CD4-positive, CD25-positive, alpha-beta regulatory T cell (primary cell): ENCODE data around the gene TENT4A. TPM values are rescaled to one million over a fixed set of nuclear protein-coding genes. Genes with fewer than 3 reads are reported as not detected.

Source experiments
- ATAC-seq, 2 donors: fragments of 150-1000 bp; cut with Tn5 transposase; one replicate each; pipeline ENCODE4 v1.10.0; 2021; ENCODE audit warnings: low read depth in 2 of 2, moderate number of reproducible peaks in 2 of 2, moderate library complexity in 1 of 2
- DNase-seq, 3 donors: peaks; one replicate each; pipeline versions ENCODE4 v3.0.0 to v3.0.0-alpha.2; 2012 to 2022; ENCODE audit warnings: mixed read lengths in 1 of 3
- H3K27ac ChIP-seq: one replicate; pipeline ENCODE4 v1.7.0; 2013; ENCODE audit warnings: mild to moderate bottlenecking, low read length; ENCODE audit not compliant: insufficient read depth, poor library complexity, severe bottlenecking
- H3K27me3 ChIP-seq: one replicate; pipeline ENCODE4 v1.7.0; 2013; ENCODE audit warnings: low read length; ENCODE audit not compliant: control insufficient read depth, insufficient read depth
- H3K36me3 ChIP-seq: one replicate; pipeline ENCODE4 v1.7.0; 2013; ENCODE audit warnings: mild to moderate bottlenecking, low read length, moderate library complexity; ENCODE audit not compliant: control insufficient read depth, insufficient read depth
- H3K4me1 ChIP-seq: 2 replicates; pipeline ENCODE4 v1.7.0; 2013; ENCODE audit warnings: mild to moderate bottlenecking, low read length; ENCODE audit not compliant: insufficient read depth, control insufficient read depth, poor library complexity, severe bottlenecking
- H3K4me3 ChIP-seq: one replicate; pipeline ENCODE4 v1.7.0; 2013; ENCODE audit warnings: low read depth, mild to moderate bottlenecking, low read length, moderate library complexity
- H3K9me3 ChIP-seq, 2 experiments: 1 replicate in 1 of 2; 2 replicates in 1 of 2; pipeline ENCODE4 v1.7.0; 2013; ENCODE audit warnings: low read length in 2 of 2, mild to moderate bottlenecking in 1 of 2, moderate library complexity in 1 of 2; ENCODE audit not compliant: control insufficient read depth in 2 of 2
- H3K27ac Mint-ChIP-seq, 3 donors: one replicate each; pipeline ENCODE4 v1.8.0; 2020 to 2022; ENCODE audit warnings: mild to moderate bottlenecking in 3 of 3, mixed read lengths in 3 of 3, moderate library complexity in 2 of 3
- H3K27me3 Mint-ChIP-seq: one replicate; pipeline ENCODE4 v1.8.0; 2022; ENCODE audit warnings: mild to moderate bottlenecking, mixed read lengths
- H3K36me3 Mint-ChIP-seq: one replicate; pipeline ENCODE4 v1.8.0; 2020; ENCODE audit warnings: mixed read lengths
- H3K4me1 Mint-ChIP-seq, 4 donors: one replicate each; pipeline ENCODE4 v1.8.0; 2020 to 2022; ENCODE audit warnings: mixed read lengths in 4 of 4, mild to moderate bottlenecking in 1 of 4
- H3K4me3 Mint-ChIP-seq, 4 donors: one replicate each; pipeline ENCODE4 v1.8.0; 2020 to 2022; ENCODE audit warnings: mild to moderate bottlenecking in 4 of 4, mixed read lengths in 4 of 4, moderate library complexity in 3 of 4
- H3K9me3 Mint-ChIP-seq, 7 donors: one replicate each; pipeline ENCODE4 v1.8.0; 2020 to 2022; ENCODE audit warnings: mixed read lengths in 7 of 7, mild to moderate bottlenecking in 3 of 7, moderate library complexity in 2 of 7
- polyA plus RNA-seq, 4 donors: library from polyadenylated mRNA; unstranded; fragments of 300-500 nt; fragmentation: Illumina TruSeq; gene quantifications; one replicate each; pipeline ENCODE4 v1.2.3, GENCODE V29; 2021
- total RNA-seq: library from RNA; stranded (reverse); gene quantifications from one replicate; pipeline ENCODE4 v1.2.3, GENCODE V29; 2022

The TENT4A gene
- total and polyA plus RNA-seq, 5 donors from 2014 or later = 0.74 to 66.5 (median 1.3) TPM

GRCh38 chr5:6674886-6675285 is 38.3 kb upstream of the TENT4A start:
- Histone ChIP-seq H3K27me3 (no peaks in the 10 kb centered on the region), H3K36me3 (no peaks in the 10 kb centered on the region), H3K27ac (no peak overlapping the region), H3K4me1 (no peaks in the 10 kb centered on the region), H3K4me3 (no peak overlapping the region), H3K9me3 (no peaks in the 10 kb centered on the region)
- ATAC-seq (no peak), DNase-seq (no peak)
- Mint-ChIP-seq H3K36me3 (peaks cover 16% of the 10 kb centered on the region), H3K9me3 (peaks cover 0 to 6% (median 2%) of the 10 kb centered on the region in 7 donors), H3K4me3 (no peak overlapping the region), H3K27me3 (peaks cover 5% of the 10 kb centered on the region), H3K27ac (no peak overlapping the region), H3K4me1 (no peaks in the 10 kb centered on the region)

GRCh38 chr5:6675784-6676491 is 37.3 kb upstream of the TENT4A start:
- no peaks in the 10 kb centered on the region for H3K27me3 ChIP-seq
- H3K4me3 Mint-ChIP-seq = no peak overlapping the region
- H3K9me3 Mint-ChIP-seq = peaks cover 0 to 4% (median 1%) of the 10 kb centered on the region in 7 donors
- H3K27ac ChIP-seq = no peak overlapping the region
- peaks cover 8% of the 10 kb centered on the region for H3K27me3 Mint-ChIP-seq
- no peak overlapping the region for H3K4me3 ChIP-seq
- ATAC-seq (no peak), DNase-seq (peak in 1 of 3 donors; percentile 12)
- H3K4me1 ChIP-seq = no peaks in the 10 kb centered on the region
- no peaks in the 10 kb centered on the region for H3K36me3 ChIP-seq
- H3K27ac Mint-ChIP-seq = no peak overlapping the region
- no peaks in the 10 kb centered on the region for H3K9me3 ChIP-seq
- H3K4me1 Mint-ChIP-seq = no peaks in the 10 kb centered on the region
- H3K36me3 Mint-ChIP-seq = peaks cover 10% of the 10 kb centered on the region

- Histone ChIP-seq H3K4me3 (no peak overlapping the region), H3K4me1 (no peaks in the 10 kb centered on the region), H3K9me3 (no peaks in the 10 kb centered on the region), H3K27ac (no peak overlapping the region), H3K36me3 (no peaks in the 10 kb centered on the region), H3K27me3 (no peaks in the 10 kb centered on the region)
- ATAC-seq (no peak), DNase-seq (no peak)
- H3K9me3 Mint-ChIP-seq = peaks cover 0 to 4% (median 1%) of the 10 kb centered on the region in 7 donors
- no peak overlapping the region for H3K27ac Mint-ChIP-seq
- H3K4me3 Mint-ChIP-seq = no peak overlapping the region
- H3K36me3 Mint-ChIP-seq = peaks cover 5% of the 10 kb centered on the region
- no peaks in the 10 kb centered on the region for H3K4me1 Mint-ChIP-seq
- H3K27me3 Mint-ChIP-seq = peaks cover 8% of the 10 kb centered on the region
Measured at GRCh38 chr5:6676702-6677101, 36.5 kb upstream of the TENT4A start.

GRCh38 chr5:6678385-6678784 is 34.8 kb upstream of the TENT4A start:
- peaks cover 2% of the 10 kb centered on the region for H3K27me3 ChIP-seq
- no peaks in the 10 kb centered on the region for H3K36me3 Mint-ChIP-seq
- DNase-seq = no peak
- no peak overlapping the region for H3K27ac ChIP-seq
- no peak overlapping the region for H3K27ac Mint-ChIP-seq
- no peak overlapping the region for H3K4me3 ChIP-seq
- H3K4me1 Mint-ChIP-seq = no peaks in the 10 kb centered on the region
- H3K9me3 Mint-ChIP-seq = peaks cover 0 to 3% (median 1%) of the 10 kb centered on the region in 7 donors
- ATAC-seq = no peak
- no peaks in the 10 kb centered on the region for H3K36me3 ChIP-seq
- H3K27me3 Mint-ChIP-seq = peaks cover 8% of the 10 kb centered on the region
- H3K4me1 ChIP-seq = no peaks in the 10 kb centered on the region
- H3K9me3 ChIP-seq = no peaks in the 10 kb centered on the region
- no peak overlapping the region for H3K4me3 Mint-ChIP-seq

- DNase-seq (no peak), ATAC-seq (no peak)
- Mint-ChIP-seq H3K36me3 (no peaks in the 10 kb centered on the region), H3K27ac (no peak overlapping the region), H3K9me3 (peaks cover 0 to 3% (median 0%) of the 10 kb centered on the region in 7 donors), H3K4me3 (no peak overlapping the region), H3K4me1 (no peaks in the 10 kb centered on the region), H3K27me3 (peaks cover 31% of the 10 kb centered on the region)
- H3K27me3 ChIP-seq = peaks cover 9% of the 10 kb centered on the region
- H3K4me3 ChIP-seq = no peak overlapping the region
- H3K4me1 ChIP-seq = no peaks in the 10 kb centered on the region
- H3K9me3 ChIP-seq = no peaks in the 10 kb centered on the region
- no peaks in the 10 kb centered on the region for H3K36me3 ChIP-seq
- H3K27ac ChIP-seq = no peak overlapping the region
Measured at GRCh38 chr5:6680922-6681321, 32.3 kb upstream of the TENT4A start.

- Mint-ChIP-seq H3K9me3 (peaks cover 0 to 3% (median 0%) of the 10 kb centered on the region in 7 donors), H3K4me3 (no peak overlapping the region), H3K4me1 (peaks cover 0 to 4% (median 0%) of the 10 kb centered on the region in 4 donors), H3K36me3 (no peaks in the 10 kb centered on the region), H3K27me3 (peaks cover 39% of the 10 kb centered on the region), H3K27ac (no peak overlapping the region)
- no peak for ATAC-seq
- no peak for DNase-seq
- no peaks in the 10 kb centered on the region for H3K9me3 ChIP-seq
- H3K4me3 ChIP-seq = no peak overlapping the region
- H3K27ac ChIP-seq = no peak overlapping the region
- H3K4me1 ChIP-seq = peaks cover 1% of the 10 kb centered on the region
- H3K27me3 ChIP-seq = peaks cover 16% of the 10 kb centered on the region
- H3K36me3 ChIP-seq = no peaks in the 10 kb centered on the region
Measured at GRCh38 chr5:6681682-6682081, 31.6 kb upstream of the TENT4A start.

GRCh38 chr5:6682239-6682638 is 31.0 kb upstream of the TENT4A start:
- DNase-seq (no peak), ATAC-seq (no peak)
- peaks cover 0 to 1% (median 0%) of the 10 kb centered on the region in 7 donors for H3K9me3 Mint-ChIP-seq
- Histone ChIP-seq H3K27ac (no peak overlapping the region), H3K27me3 (peaks cover 19% of the 10 kb centered on the region), H3K9me3 (no peaks in the 10 kb centered on the region), H3K4me3 (no peak overlapping the region), H3K36me3 (no peaks in the 10 kb centered on the region), H3K4me1 (peaks cover 5% of the 10 kb centered on the region)
- peaks cover 0 to 6% (median 1%) of the 10 kb centered on the region in 4 donors for H3K4me1 Mint-ChIP-seq
- peaks cover 43% of the 10 kb centered on the region for H3K27me3 Mint-ChIP-seq
- H3K4me3 Mint-ChIP-seq = no peak overlapping the region
- H3K36me3 Mint-ChIP-seq = no peaks in the 10 kb centered on the region
- H3K27ac Mint-ChIP-seq = no peak overlapping the region

- no peak overlapping the region for H3K27ac ChIP-seq
- Mint-ChIP-seq H3K27me3 (peaks cover 48% of the 10 kb centered on the region), H3K9me3 (peaks cover 0 to 1% (median 0%) of the 10 kb centered on the region in 7 donors), H3K36me3 (no peaks in the 10 kb centered on the region), H3K27ac (no peak overlapping the region), H3K4me1 (peaks cover 0 to 7% (median 3%) of the 10 kb centered on the region in 4 donors), H3K4me3 (no peak overlapping the region)
- peaks cover 5% of the 10 kb centered on the region for H3K4me1 ChIP-seq
- peaks cover 25% of the 10 kb centered on the region for H3K27me3 ChIP-seq
- H3K9me3 ChIP-seq = no peaks in the 10 kb centered on the region
- H3K4me3 ChIP-seq = no peak overlapping the region
- ATAC-seq (no peak), DNase-seq (no peak)
- no peaks in the 10 kb centered on the region for H3K36me3 ChIP-seq
Measured at GRCh38 chr5:6683241-6683640, 30.0 kb upstream of the TENT4A start.
